GM19238 (cell line): Measurements from ENCODE around the gene LOXL1.

ENCODE experiments used
- DNase-seq: peaks from one replicate; pipeline ENCODE4 v3.0.0; 2011; ENCODE audit warnings: low spot score; ENCODE audit not compliant: insufficient read length

The LOXL1 gene

GRCh38 chr15:73921254-73921925 is 4.9 kb upstream of the LOXL1 start:
- DNase-seq, result no peak

- DNase-seq, result no peak
These were observed 3.8 kb upstream of the LOXL1 start for GRCh38 chr15:73922186-73923151.

- no peak for DNase-seq
These were observed 3.1 kb upstream of the LOXL1 start for GRCh38 chr15:73923156-73923487.

GRCh38 chr15:73923488-73924164 is 2.6 kb upstream of the LOXL1 start:
- DNase-seq, result no peak

GRCh38 chr15:73924171-73924921 is 1.9 kb upstream of the LOXL1 start:
- DNase-seq, result no peak

GRCh38 chr15:73925848-73926218 is 429 bp upstream of the LOXL1 start:
- no peak for DNase-seq

- no peak for DNase-seq
These were observed 777 bp downstream of the LOXL1 start for GRCh38 chr15:73927003-73927475.

GRCh38 chr15:73927476-73928240 is 1.4 kb downstream of the LOXL1 start:
- DNase-seq, result no peak

- DNase-seq, result no peak
These were observed 1.9 kb downstream of the LOXL1 start for GRCh38 chr15:73928241-73928579.

GRCh38 chr15:73928971-73929627 is 2.8 kb downstream of the LOXL1 start:
- DNase-seq, result no peak

- no peak for DNase-seq
These were observed 4.1 kb downstream of the LOXL1 start for GRCh38 chr15:73930371-73930770.

GRCh38 chr15:73930790-73931281 is 4.6 kb downstream of the LOXL1 start:
- no peak for DNase-seq

- no peak for DNase-seq
These were observed 5.2 kb downstream of the LOXL1 start for GRCh38 chr15:73931441-73931840.

GRCh38 chr15:73932381-73933191 is 6.3 kb downstream of the LOXL1 start:
- no peak for DNase-seq

- no peak for DNase-seq
These were observed 8.0 kb downstream of the LOXL1 start for GRCh38 chr15:73934281-73934680.

- no peak for DNase-seq
These were observed 9.3 kb downstream of the LOXL1 start for GRCh38 chr15:73935547-73935946.

- DNase-seq, result no peak
These were observed 9.9 kb downstream of the LOXL1 start for GRCh38 chr15:73936181-73936580.

- DNase-seq, result no peak
These were observed 10.5 kb downstream of the LOXL1 start for GRCh38 chr15:73936588-73937290.

- DNase-seq, result no peak
These were observed 11.0 kb downstream of the LOXL1 start for GRCh38 chr15:73937296-73937695.
